ENCODE measurements around the gene TBRG1. TPM values are rescaled to one million over a fixed set of nuclear protein-coding genes. Genes with fewer than 3 reads are reported as not detected.

The TBRG1 gene
- polyA plus RNA-seq, 1 donor (not counting 4 experiments of a cell fraction or from before 2014, with no cell fraction given), result 40.2 TPM

DNA sequence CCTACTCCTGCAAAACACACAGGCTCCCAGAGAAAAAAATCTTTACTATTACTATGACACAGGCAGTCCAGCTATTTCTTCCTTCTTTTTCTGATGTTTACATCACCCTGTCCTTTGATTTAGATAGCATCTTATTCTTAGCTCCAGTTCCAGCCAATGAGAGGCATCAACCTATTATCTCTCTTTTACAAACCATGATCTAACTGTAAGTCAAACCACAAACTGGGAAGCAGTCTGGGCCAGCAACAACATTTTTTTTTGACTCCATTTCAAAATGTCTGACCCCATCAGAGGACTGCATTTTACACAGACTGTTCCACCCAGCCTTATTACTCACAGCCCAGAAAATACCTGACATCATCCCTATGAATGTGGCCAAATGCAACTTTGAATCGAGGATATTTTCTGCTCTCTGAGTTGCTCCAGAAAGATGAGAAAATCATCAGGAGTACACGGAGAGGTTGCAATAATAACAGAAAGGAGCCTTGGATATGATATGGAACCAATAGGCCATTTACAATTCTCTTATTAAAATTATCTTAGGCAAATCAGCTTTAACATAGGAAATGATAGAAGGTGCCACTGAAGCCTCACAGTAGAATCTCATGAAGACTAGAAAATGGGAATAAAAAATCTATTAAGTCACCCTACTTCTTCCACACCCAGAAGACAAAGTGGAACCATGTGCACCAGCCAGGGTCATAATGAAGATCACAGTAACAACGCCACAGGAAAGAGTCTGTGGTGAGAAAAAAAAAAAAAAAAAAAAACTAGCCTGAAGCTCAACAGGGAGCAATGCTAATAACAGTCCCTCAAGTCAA, 21.2 kb downstream of the TBRG1 start:
- Histone ChIP-seq H3K9ac (ENCODE audit: control insufficient read depth, extremely low read depth, insufficient read depth, low read length) (no peak overlapping the region), H3K4me1 (ENCODE audit: control insufficient read depth, extremely low read depth, insufficient read depth, low read length) (peaks cover 3% of the 10 kb centered on the region), H3K4me3 (ENCODE audit: control insufficient read depth in 2 of 3, extremely low read depth in 1 of 3, insufficient read depth in 2 of 3, low read depth in 1 of 3, low read length in 3 of 3) (no peak overlapping the region), H3K36me3 (ENCODE audit: control insufficient read depth in 2 of 2, extremely low read depth in 1 of 2, insufficient read depth in 2 of 2, low read length in 2 of 2) (no peaks in the 10 kb centered on the region), H3K79me2 (ENCODE audit: control insufficient read depth, insufficient read depth, low read length) (no peaks in the 10 kb centered on the region), H4K20me1 (ENCODE audit: control insufficient read depth, extremely low read depth, insufficient read depth, low read length) (no peaks in the 10 kb centered on the region), H3K9me3 (ENCODE audit: control insufficient read depth, low read depth, low read length) (peaks cover 4% of the 10 kb centered on the region), H3K27me3 (ENCODE audit: control insufficient read depth, extremely low read depth, insufficient read depth, low read length) (no peaks in the 10 kb centered on the region), H3K27ac (ENCODE audit: control insufficient read depth, insufficient read depth, low read length) (no peak overlapping the region), H2AFZ (ENCODE audit: control insufficient read depth, low read length) (no peak overlapping the region), H3K4me2 (ENCODE audit: control insufficient read depth, extremely low read depth, insufficient read depth, low read depth, low read length) (no peak overlapping the region), H3K9me1 (ENCODE audit: control insufficient read depth, extremely low read depth, insufficient read depth, low read length) (no peaks in the 10 kb centered on the region)
- dilution Hi-C loops (cut with MboI; ENCODE audit: extremely low pct_ligation_motif_present, low sequenced_read_pairs), result no loop called here
- TF ChIP-seq, protein P1, sequence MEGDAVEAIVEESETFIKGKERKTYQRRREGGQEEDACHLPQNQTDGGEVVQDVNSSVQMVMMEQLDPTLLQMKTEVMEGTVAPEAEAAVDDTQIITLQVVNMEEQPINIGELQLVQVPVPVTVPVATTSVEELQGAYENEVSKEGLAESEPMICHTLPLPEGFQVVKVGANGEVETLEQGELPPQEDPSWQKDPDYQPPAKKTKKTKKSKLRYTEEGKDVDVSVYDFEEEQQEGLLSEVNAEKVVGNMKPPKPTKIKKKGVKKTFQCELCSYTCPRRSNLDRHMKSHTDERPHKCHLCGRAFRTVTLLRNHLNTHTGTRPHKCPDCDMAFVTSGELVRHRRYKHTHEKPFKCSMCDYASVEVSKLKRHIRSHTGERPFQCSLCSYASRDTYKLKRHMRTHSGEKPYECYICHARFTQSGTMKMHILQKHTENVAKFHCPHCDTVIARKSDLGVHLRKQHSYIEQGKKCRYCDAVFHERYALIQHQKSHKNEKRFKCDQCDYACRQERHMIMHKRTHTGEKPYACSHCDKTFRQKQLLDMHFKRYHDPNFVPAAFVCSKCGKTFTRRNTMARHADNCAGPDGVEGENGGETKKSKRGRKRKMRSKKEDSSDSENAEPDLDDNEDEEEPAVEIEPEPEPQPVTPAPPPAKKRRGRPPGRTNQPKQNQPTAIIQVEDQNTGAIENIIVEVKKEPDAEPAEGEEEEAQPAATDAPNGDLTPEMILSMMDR (optimal IDR thresholded peaks at IDR 0.05 in 1 of 3, IDR thresholded peaks at IDR 0.05 in 1 of 3, conservative IDR thresholded peaks at IDR 0.05 in 1 of 3; ENCODE audit: extremely low read depth in 1 of 3, insufficient read depth in 2 of 3, low read length in 3 of 3), result no peak
- TF ChIP-seq EZH2 (IDR thresholded peaks at IDR 0.05; ENCODE audit: low read length), result no peak
- no peak for FAIRE-seq
- no peak for DNase-seq (ENCODE audit: low read depth, low spot score)

DNA sequence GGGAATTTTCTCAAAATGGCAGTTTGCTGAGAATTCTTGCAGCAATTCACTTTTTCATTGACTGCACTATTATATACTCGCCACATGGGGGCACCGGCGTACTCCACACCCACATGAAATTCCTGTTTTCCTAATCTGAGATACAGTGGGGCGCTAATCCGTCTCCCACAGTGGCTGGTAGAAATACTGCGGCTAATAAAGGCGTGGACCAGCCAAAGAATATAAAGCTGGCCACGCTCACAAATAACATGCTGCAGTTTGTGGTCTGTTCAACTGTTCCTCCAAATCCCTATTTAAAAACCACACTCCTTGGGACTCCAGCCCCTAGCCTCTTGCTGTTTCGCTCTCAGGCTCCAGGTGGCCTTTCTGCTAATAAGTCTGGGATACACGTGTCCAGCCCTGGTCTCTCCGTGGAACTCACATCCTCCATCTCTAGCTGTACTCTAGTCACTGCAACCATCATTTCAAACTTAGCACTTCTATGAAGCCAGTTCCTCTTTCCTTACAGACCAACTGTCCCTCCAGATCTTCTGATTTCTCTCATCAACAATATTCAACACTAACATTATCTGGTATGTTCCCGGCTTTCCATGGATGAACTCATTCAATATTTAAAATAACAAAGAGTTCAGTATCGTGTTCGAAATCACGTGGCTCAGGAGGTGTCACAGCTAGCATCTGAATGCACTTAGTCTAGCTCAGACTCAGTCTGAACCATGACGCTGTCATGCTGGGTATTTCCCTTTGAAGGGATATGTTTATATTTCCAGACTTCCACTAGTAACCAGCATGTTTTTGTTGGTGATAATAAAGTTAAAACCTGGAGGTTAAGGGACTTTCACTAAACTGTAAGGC, 22.0 kb downstream of the TBRG1 start:
- TF ChIP-seq, protein P1 (optimal IDR thresholded peaks at IDR 0.05 in 1 of 3, IDR thresholded peaks at IDR 0.05 in 1 of 3, conservative IDR thresholded peaks at IDR 0.05 in 1 of 3; ENCODE audit: extremely low read depth in 1 of 3, insufficient read depth in 2 of 3, low read length in 3 of 3), result peak; percentile 70 to 83 (median 79)
- no peak for TF ChIP-seq EZH2 (IDR thresholded peaks at IDR 0.05; ENCODE audit: low read length)
- peak overlapping the region; percentile 64 for H2AFZ ChIP-seq (ENCODE audit: control insufficient read depth, low read length)
- H3K4me2 ChIP-seq (ENCODE audit: control insufficient read depth, extremely low read depth, insufficient read depth, low read depth, low read length), result peak overlapping the region; percentile 81
- peak; percentile 51 for FAIRE-seq
- H3K4me3 ChIP-seq (ENCODE audit: control insufficient read depth in 2 of 3, extremely low read depth in 1 of 3, insufficient read depth in 2 of 3, low read depth in 1 of 3, low read length in 3 of 3), result peak overlapping the region in 1 of 3 experiments; percentile 2
- no peaks in the 10 kb centered on the region for H3K27me3 ChIP-seq (ENCODE audit: control insufficient read depth, extremely low read depth, insufficient read depth, low read length)
- no peaks in the 10 kb centered on the region for H3K79me2 ChIP-seq (ENCODE audit: control insufficient read depth, insufficient read depth, low read length)
- H3K9ac ChIP-seq (ENCODE audit: control insufficient read depth, extremely low read depth, insufficient read depth, low read length), result peak overlapping the region; percentile 39
- no peak for DNase-seq (ENCODE audit: low read depth, low spot score)
- no peaks in the 10 kb centered on the region for H4K20me1 ChIP-seq (ENCODE audit: control insufficient read depth, extremely low read depth, insufficient read depth, low read length)
- no peaks in the 10 kb centered on the region for H3K9me1 ChIP-seq (ENCODE audit: control insufficient read depth, extremely low read depth, insufficient read depth, low read length)
- no peaks in the 10 kb centered on the region for H3K36me3 ChIP-seq (ENCODE audit: control insufficient read depth in 2 of 2, extremely low read depth in 1 of 2, insufficient read depth in 2 of 2, low read length in 2 of 2)
- dilution Hi-C loops (cut with MboI; ENCODE audit: extremely low pct_ligation_motif_present, low sequenced_read_pairs), result no loop called here
- H3K27ac ChIP-seq (ENCODE audit: control insufficient read depth, insufficient read depth, low read length), result no peak overlapping the region
- H3K4me1 ChIP-seq (ENCODE audit: control insufficient read depth, extremely low read depth, insufficient read depth, low read length), result peaks cover 3% of the 10 kb centered on the region
- peaks cover 4% of the 10 kb centered on the region for H3K9me3 ChIP-seq (ENCODE audit: control insufficient read depth, low read depth, low read length)

All from keratinocyte (primary cell).